ENCODE measurements around the gene SEPTIN1. TPM values are rescaled to one million over a fixed set of nuclear protein-coding genes. Genes with fewer than 3 reads are reported as not detected.

Gene SEPTIN1
- total RNA-seq, 1 experiment from 2014 or later: 1.4 TPM

DNA sequence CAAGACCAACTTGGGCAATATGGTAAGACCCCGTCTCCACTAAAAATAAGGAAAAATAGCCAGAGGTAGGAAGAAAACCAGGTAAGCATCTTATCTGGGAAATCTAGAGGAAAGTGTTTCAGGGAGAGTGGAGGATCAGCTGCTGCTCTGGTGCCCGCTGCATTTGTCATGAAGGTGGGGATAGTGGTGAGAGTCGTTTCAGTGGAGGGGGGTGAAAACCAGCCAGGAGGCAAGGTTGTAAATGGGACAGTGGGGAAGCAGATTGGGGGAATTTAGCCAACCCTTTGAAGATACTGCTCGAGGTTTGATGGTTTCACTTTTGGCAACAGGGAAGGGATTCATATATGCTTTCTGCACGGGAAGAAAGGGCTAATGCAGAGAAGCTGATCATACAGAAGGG lies 38.6 kb upstream of the SEPTIN1 start:
- H3K36me3 Mint-ChIP-seq (ENCODE audit: insufficient read depth in 1 of 3, low read depth in 3 of 3): peaks cover 30 to 55% (median 54%) of the 10 kb centered on the region in 3 experiments
- peaks cover 11 to 15% of the 10 kb centered on the region in 2 experiments for H3K4me1 Mint-ChIP-seq
- no peaks in the 10 kb centered on the region; a peak in 1 of 5 replicates for H3K9me3 Mint-ChIP-seq
- H3K27ac ChIP-seq (ENCODE audit: insufficient read length, low read depth, low read length): no peak overlapping the region
- peaks cover 3% of the 10 kb centered on the region for H3K79me1 ChIP-seq (ENCODE audit: insufficient read depth, low read depth, low read length, poor library complexity, severe bottlenecking)
- H3K9ac ChIP-seq (ENCODE audit: extremely low read depth, insufficient read length, low read length): no peak overlapping the region
- no peak overlapping the region for H2BK20ac ChIP-seq (ENCODE audit: low read depth, low read length, poor library complexity, severe bottlenecking)
- no peak overlapping the region for H2AK5ac ChIP-seq (ENCODE audit: insufficient read length, low read length)
- H2BK5ac ChIP-seq (ENCODE audit: insufficient read length, low read length): no peak overlapping the region
- no peak overlapping the region for H3K4ac ChIP-seq (ENCODE audit: low read depth, low read length)
- H2BK15ac ChIP-seq (ENCODE audit: low read depth, low read length): no peak overlapping the region
- no peak overlapping the region for H4K91ac ChIP-seq (ENCODE audit: insufficient read length, low read depth, low read length)
- H4K20me1 ChIP-seq (ENCODE audit: control insufficient read depth, insufficient read depth, insufficient read length): no peaks in the 10 kb centered on the region
- no peak overlapping the region for H3K4me3 Mint-ChIP-seq
- H3K18ac ChIP-seq (ENCODE audit: insufficient read length, low read depth, low read length): no peak overlapping the region
- no peak overlapping the region for H3K4me2 ChIP-seq (ENCODE audit: insufficient read depth, insufficient read length, low read length)
- no peak for DNase-seq
- H3K27me3 ChIP-seq (ENCODE audit: insufficient read depth, low read length): no peaks in the 10 kb centered on the region
- H4K5ac ChIP-seq (ENCODE audit: insufficient read length, low read depth, low read length): no peak overlapping the region
- no peaks in the 10 kb centered on the region for H3K9me3 ChIP-seq (ENCODE audit: control insufficient read depth, low read depth, low read length)
- no peak overlapping the region for H3K14ac ChIP-seq (ENCODE audit: insufficient read depth, low read length)
- TF ChIP-seq CTCF (conservative IDR thresholded peaks at IDR 0.05): no peak
- no peaks in the 10 kb centered on the region; the same call in none of the 2 replicates for H3K27me3 Mint-ChIP-seq (ENCODE audit: low read depth)
- no peak overlapping the region for H3K56ac ChIP-seq (ENCODE audit: insufficient read length, low read depth, low read length)
- no peak overlapping the region for H2AFZ ChIP-seq (ENCODE audit: low read length)
- no peak overlapping the region for H2BK120ac ChIP-seq (ENCODE audit: low read depth, low read length, poor library complexity, severe bottlenecking)
- no peaks in the 10 kb centered on the region for H3K4me1 ChIP-seq (ENCODE audit: insufficient read depth, low read length)
- no peak overlapping the region for H3K23ac ChIP-seq (ENCODE audit: insufficient read length, low read depth, low read length)
- H3T11ph ChIP-seq (ENCODE audit: low read length): no peak overlapping the region
- H3K27ac Mint-ChIP-seq: no peak overlapping the region; a peak in 1 of 7 replicates
- no CpG with 5 or more reads among the region's 5 CpGs for WGBS (ENCODE audit: extremely low coverage, insufficient read length, low lambda C conversion rate)
- H3K79me2 ChIP-seq (ENCODE audit: insufficient read depth, low read length): peaks cover 2% of the 10 kb centered on the region; the same call in 1 of the 2 replicates
- no peak overlapping the region for H2BK12ac ChIP-seq (ENCODE audit: insufficient read length, low read depth, low read length)
- no peak overlapping the region for H4K8ac ChIP-seq (replicated peaks; ENCODE audit: insufficient read length, low read depth, low read length)
- peaks cover 8% of the 10 kb centered on the region for H3K23me2 ChIP-seq (ENCODE audit: insufficient read length, low read depth, low read length, poor library complexity, severe bottlenecking)
